Central memory CD4-positive, alpha-beta T cell (primary cell): ENCODE results near the gene UBE2B.
"Not testable (repeated sequence)": the region's sequence is repeated elsewhere in the genome, so short reads cannot be mapped to it uniquely, and the experiment has no call there.

Source experiments
- DNase-seq: peaks from one replicate; pipeline ENCODE4 v3.0.0; 2022

UBE2B gene

DNA sequence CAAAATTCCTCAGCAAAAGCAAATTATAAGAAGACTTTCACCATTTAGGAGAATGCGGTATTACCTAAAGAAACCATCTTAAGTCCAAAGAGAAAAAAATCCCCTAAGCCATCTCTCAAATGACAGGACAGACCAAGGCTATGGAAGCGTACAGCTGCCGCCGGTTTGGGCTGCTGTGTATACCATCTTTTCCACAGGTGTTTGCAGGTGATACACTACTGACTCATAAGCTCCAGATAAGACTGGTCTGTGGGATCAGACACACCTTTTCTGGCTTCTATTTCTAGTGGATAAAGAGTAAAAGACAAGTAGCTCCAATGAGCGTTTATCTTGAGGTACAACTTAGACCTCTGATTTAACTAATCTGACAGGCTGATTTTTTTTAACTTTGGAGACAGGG lies 32.6 kb downstream of the UBE2B start:
- DNase-seq = no peak

DNA sequence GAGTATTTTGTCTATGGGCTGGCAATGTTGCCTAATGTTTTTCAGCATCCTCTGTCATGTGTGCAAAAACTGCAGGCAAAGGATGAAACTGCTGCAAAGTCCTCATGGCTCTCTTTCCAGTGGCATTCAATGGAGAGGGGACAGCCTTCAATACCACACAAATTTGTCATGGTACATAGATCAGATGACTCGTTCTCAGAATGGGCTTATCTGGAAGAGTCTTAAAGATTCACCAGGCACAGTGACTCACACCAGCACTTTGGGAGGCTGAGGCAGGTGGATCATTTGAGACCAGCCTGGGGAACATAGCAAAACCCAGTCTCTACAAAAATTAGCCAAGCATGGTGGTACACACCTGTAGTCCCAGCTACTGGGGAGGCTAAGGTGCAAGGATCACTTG lies 35.0 kb downstream of the UBE2B start:
- DNase-seq = no peak

DNA sequence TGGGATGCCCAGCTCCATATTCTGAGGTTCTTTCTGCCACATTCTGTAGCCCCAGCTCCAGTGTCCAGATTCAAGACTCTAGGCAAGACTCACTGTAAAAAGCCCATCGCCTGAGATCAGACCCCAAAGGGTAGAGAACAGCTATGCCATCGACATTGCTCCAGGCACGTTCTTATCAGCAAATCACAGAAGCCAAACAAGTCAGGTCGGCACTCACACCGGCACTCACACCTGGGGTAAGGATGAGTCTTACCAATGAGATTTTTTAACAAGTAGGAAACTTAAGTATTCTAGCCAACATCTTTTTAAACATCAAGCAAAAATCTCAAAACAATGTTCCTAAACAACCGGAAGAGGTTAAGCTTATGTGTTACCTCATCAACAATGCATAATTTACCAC lies 38.0 kb downstream of the UBE2B start:
- no peak for DNase-seq

GRCh38 chr5:134410822-134411221 lies 39.5 kb downstream of the UBE2B start:
- no peak for DNase-seq

GRCh38 chr5:134411228-134411545 lies 39.8 kb downstream of the UBE2B start:
- DNase-seq = no peak

- DNase-seq = peak; percentile 86
Observed at GRCh38 chr5:134411546-134412266, 40.3 kb downstream of the UBE2B start, which contains the start of gene CDKN2AIPNL. Gene CDKN2AIPNL (minus strand): TSS chr5:134411881. CDS start chr5:134411854, 27 bp downstream.

DNA sequence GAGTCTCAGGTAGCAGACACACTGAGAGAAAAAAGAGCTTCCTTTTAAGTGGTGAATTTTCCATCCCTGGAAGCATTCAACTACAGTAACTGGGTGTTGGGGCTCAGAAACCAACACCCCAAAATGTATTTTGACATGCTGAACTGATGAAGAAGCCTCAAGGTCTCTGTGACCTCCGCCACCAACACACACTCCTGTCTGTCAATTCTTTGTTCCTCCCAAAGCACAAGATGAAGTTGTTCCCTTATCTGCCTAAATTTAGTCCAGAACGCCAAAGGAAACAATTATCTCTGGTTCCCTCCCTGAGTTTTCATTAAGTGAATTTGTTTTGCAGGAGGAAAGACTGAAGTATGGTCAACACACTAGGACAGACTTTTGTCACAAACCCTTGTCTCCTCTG lies 41.7 kb downstream of the UBE2B start:
- DNase-seq = no peak

DNA sequence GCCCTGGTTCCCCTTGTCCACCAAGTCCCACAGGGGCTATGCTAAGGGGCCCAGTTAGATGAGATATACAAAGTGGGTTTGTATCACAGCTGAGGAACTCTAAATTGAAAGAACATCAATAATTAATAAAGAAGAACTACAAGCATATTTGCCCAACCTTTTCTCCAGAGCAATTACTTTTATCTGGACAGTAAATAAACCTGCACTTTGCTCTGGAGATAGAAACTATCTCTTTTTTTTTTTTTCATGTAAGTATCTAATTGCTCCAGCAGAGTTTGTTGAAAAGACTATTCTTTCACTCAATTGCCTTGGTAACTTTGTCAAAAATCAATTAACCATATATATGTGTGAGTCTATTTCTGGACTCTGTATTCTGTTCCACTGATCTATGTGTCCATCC lies 46.3 kb downstream of the UBE2B start:
- no peak for DNase-seq

- DNase-seq = no peak
Observed at GRCh38 chr5:134418958-134419357, 47.6 kb downstream of the UBE2B start.

- no peak for DNase-seq
Observed at GRCh38 chr5:134420343-134420742, 49.0 kb downstream of the UBE2B start.

DNA sequence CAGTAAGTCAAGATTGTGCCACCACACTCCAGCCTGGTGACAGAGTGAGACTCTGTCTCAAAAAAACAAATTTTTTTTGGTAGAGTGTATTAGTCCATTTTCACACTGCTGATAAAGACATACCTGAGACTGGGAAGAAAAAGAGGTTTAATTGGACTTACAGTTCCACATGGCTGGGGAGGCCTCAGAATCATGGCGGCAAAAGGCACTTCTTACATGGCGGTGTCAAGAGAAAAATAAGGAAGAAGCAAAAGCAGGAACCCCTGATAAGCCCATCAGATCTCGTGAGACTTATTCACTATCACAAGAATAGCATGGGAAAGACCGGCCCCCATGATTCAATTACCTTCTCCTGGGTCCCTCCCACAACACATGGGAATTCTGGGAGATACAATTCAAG lies 49.7 kb downstream of the UBE2B start:
- not testable (repeated sequence) for DNase-seq

- no peak for DNase-seq
Observed at GRCh38 chr5:134422791-134423365, 51.5 kb downstream of the UBE2B start.

DNA sequence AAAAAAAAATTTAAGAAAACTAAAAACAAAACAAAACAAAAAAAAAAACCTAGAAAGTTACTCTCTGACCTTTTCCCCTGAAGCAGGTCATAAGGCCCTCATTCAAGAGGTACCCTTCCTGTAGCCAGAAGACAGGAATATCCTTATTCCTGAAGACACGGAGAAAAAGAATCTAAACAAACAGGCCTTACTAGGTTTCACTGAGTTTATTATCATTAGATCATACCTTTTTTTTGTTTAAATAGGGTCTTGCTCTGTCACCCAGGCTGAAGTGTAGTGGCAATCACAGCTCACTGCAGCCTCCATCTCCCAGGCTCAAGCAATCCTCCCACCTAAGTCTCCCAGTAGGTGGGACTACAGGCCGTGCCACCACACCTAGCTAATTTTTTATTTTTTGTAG lies 52.0 kb downstream of the UBE2B start:
- DNase-seq = no peak

- no peak for DNase-seq
Observed at GRCh38 chr5:134426361-134426760, 55.0 kb downstream of the UBE2B start.

DNA sequence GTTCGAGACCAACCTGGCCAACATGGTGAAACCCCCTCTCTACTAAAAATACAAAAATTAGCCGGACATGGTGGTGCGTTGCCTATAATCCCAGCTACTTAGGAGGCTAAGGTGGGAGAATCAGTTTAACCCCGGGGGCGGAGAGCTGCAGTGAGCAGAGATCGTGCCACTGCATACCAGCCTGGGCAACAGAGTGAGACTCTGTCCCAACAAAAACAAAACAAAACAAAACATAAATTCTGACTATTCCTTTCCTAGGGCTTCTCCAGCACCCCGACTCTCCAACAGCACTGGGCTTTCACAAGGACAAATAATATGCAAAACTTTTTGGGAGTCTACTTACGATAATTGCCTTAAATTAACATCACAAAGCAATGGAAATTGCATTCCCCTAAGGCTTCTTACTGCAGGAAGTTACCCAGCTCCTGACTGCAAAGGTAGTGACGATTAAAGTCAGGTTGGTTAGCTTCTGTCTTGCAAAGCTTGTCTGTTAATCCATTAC lies 56.2 kb downstream of the UBE2B start:
- DNase-seq = no peak

- DNase-seq = no peak
Observed at GRCh38 chr5:134430001-134430569, 58.7 kb downstream of the UBE2B start.

GRCh38 chr5:134432174-134432573 lies 60.8 kb downstream of the UBE2B start:
- DNase-seq = no peak

GRCh38 chr5:134432677-134433359 lies 61.4 kb downstream of the UBE2B start:
- DNase-seq = no peak

DNA sequence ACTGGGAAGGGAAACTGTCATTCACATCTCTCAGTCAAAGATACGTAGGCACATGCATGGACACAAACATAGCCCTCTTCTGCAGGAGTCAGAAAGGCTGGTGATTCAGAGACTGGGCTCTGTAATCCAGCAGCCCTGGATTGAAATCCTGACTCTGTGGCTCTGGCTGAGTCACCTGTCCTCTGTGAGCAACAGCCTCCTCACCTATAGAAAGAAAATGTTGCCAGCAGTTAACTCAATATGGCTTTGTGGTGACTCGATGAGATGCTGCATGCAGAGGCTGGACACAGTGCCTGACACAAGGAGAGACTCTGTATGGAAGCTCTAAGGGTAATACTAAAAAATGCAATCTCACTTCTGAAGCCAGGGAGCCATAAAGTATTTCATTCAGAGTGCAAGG lies 64.2 kb downstream of the UBE2B start:
- DNase-seq = no peak

DNA sequence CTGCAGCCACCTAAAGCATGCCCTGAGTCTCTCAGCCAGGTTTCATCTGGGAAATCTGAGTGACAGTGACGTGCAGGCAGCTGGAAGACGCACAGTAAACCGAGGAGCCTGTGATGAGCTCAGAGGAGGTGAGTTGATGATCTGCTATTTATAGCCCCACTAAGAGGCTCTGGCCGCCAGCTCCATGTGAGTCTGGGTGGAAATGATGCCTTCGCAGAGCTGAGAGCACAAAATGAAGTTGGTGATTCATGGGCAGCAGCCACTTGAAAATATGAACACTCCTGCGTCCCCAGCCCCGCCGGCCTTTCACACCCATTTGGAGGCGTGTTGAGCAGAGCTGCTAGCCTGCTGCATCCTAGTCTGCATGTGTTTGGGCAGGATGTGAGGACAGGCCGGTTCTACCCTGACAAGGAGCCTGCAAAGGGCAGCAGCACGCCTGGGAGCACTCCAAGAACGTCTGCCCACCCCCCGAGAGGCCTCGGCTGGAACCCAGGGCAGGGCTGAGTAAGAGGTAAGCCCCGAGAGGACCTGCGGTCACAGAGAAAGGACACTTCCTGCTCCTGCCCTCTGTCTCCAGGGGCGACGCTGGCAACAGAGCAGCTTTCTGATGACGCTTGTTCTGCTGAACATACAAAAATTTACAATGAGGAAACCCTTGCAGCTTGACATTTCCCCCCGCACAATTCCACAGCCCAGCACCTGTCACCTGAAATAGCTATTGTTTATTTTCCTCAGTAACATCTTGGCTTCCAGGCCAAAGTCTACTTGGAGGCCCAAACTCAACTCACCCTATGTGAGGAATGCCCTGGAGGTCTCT lies 65.4 kb downstream of the UBE2B start:
- DNase-seq = peak; percentile 60

DNA sequence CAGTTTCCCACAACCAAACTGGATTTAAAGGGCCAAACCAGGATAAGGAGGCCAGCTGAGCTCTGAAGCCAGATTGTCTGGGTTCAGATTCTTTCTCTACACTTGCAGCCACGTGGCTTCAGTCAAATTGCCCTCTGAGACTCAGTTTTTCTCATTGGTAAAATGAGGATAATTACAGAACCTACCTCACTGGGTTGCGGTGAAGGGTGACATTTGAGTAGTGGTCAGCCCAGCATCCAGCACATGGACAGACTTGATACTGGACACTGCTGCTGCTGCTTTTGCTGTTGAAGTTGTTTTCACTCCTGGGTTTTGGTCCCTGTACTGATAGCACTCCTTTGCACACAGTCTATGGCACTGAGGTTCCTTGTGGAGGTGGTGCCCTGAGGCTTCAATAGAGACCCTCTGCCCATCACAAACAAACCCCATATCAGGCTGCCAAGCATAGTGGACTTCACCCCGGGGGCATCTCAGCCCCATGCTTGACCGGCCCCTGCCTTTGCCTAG lies 66.0 kb downstream of the UBE2B start:
- DNase-seq = no peak

DNA sequence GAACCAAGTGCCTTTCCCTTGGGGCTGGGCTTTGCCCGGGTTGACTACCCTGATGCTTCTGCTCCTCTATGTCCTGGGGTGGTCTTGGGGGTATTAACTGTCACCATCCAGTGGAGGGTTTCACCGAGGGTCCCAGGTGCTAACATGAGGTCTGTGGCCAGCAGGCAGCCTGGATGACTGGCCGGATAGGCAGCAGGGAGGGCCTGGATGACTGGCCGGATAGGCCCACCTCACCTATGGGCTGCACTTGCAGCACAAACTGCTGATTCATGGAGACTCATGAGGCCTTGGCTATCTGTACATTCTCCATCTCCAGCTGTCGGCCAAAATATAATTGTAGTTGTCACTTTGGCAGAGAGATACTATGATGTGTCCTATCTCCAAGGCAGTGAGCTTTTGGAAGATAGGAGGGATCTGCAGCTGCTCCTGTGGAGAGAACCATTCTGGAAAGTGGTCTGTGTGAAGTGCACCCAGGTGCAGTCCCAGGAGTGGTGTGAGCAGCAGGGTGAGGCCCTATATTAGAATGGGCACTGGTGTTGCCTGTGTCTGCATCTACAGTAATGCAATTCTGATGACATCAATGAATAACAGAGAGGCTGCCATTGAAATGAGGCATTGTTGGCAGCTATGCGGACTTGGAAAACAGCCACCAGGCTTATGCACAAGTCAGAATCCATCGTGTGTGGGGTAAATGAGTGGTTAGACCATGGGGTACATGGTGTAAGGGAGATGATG lies 66.6 kb downstream of the UBE2B start:
- DNase-seq = no peak
